ENCODE data around the gene ARMC12. TPM values are rescaled to one million over a fixed set of nuclear protein-coding genes. Genes with fewer than 3 reads are reported as not detected.
"Not testable (repeated sequence)": the region's sequence is repeated elsewhere in the genome, so short reads cannot be mapped to it uniquely, and the experiment has no call there.

The ARMC12 gene, protein sequence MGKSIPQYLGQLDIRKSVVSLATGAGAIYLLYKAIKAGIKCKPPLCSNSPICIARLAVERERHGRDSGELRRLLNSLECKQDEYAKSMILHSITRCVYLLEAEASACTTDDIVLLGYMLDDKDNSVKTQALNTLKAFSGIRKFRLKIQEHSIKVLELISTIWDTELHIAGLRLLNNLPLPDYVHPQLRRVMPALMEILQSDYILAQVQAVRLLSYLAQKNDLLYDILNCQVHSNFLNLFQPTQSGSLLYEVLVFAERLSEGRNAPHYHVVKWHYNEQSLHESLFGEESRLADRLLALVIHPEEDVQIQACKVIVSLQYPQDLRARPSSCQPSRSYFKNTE
- polyA plus RNA-seq (ENCODE audit: insufficient read length in 3 of 3), result 1 to 10 TPM in 1 of 3 donors, under 1 TPM in 2; 0.94 to 1.8 (median 0.99) TPM
- long read RNA-seq, donor 1, result 0 reads
- long read RNA-seq, donor 2, result 0 reads
- long read RNA-seq, donor 3, result 0 reads
- long read RNA-seq, donor 4, result 0 reads
- long read RNA-seq, donor 5, result 0 reads
- long read RNA-seq, donor 6, result 0 reads
- long read RNA-seq, donor 7, result 0 reads
- long read RNA-seq, donor 8, result 0 reads
- long read RNA-seq, donor 9, result 0 reads
- long read RNA-seq, donor 10, result 0 reads
- long read RNA-seq, donor 11, result 0 reads
- long read RNA-seq, donor 12, result 0 reads
- long read RNA-seq, donor 13, result 0 reads
- long read RNA-seq, donor 14, result 0 reads
- long read RNA-seq, donor 15, result 0 reads
- long read RNA-seq, donor 16, result 0 reads

DNA sequence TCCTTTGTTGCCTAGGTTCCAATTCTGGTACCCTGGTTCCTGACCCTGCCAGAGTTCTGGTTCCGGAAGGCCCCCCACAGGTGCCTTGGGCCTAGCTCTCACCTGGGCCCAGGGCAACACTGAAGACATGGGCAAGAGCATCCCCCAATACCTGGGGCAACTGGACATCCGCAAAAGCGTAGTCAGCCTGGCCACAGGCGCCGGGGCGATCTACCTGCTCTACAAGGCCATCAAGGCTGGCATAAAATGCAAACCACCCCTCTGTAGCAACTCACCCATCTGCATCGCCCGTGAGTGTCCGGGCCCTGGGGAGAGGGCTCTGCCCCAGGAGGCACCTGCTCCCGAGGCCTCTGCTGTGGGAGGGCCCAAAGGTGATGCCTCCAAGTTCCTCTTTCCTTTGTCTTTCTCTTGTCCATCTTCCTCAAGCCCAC, at the start of gene ARMC12:
TSS of gene ARMC12 (plus strand) at position 51 of the 431 bp plus-strand sequence. CDS start at position 128, 77 bp downstream.
- DNase-seq, result no peak

GRCh38 chr6:35687658-35688604, 48.9 kb upstream of the ARMC12 start:
- DNase-seq, result peak; percentile 38

- peak; percentile 89 for DNase-seq
Observed at GRCh38 chr6:35688605-35689322, 48.1 kb upstream of the ARMC12 start, which contains the start of gene FKBP5. Gene FKBP5, minus strand, starts transcription at chr6:35688915. Its CDS starts 46,091 bp downstream, at chr6:35642824.

- DNase-seq, result not testable (repeated sequence)
Observed at GRCh38 chr6:35690006-35690405, 46.8 kb upstream of the ARMC12 start.

DNA sequence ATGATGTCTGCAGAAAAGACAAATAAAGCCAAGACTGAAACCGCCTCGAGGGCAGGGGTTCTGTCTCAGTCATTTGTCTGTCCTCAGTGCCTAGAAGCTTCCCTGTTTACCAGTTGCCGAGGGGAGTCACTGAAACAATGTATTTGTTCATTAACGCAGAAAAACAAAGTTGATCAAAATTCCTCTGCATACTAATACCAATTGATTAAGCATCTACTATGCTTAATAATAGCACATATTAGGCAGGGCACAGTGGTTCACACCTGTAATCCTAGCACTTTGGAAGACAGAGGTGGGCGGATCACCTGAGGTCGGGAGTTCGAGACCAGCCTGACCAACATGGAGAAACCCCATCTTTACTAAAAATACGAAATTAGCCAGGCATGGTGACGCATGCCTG, 46.3 kb upstream of the ARMC12 start:
- no peak for DNase-seq

DNA sequence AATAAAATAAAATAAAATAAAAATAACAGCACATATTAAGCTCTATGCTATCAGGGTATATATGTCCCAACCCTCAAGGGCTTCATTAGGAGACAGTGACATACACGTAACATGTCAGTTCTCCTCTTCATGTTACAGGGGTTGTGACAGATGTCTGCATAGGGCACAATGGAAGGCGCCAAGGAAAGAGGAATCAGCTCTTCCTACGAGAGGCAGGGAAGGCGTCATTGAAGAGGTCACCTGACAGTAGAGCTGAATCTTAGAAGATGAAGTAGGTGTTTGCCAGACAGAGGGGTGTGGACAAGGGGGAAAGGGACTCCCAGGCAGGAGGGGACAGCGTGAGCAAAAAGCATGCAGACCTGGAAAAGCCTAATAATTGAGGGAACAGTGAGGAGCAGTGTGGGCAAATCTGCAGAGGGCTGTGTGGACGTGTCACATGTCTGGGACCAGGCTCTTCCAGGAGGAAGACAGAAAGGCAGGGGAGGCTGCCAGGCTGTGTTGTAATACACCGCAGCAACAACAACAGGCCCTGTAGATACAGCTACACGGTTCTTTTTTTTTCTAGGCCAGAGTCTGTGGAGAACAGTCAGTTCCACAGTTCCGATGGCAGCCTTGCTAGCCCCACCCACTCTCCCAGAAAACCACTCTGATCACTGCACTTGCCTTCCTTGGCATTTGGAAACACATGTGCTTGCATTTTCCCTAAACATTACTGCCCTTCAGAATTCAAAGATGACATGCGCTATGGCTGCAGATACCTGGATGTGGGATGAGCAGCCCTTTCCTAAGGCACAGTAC, 45.6 kb upstream of the ARMC12 start:
- DNase-seq, result no peak

DNA sequence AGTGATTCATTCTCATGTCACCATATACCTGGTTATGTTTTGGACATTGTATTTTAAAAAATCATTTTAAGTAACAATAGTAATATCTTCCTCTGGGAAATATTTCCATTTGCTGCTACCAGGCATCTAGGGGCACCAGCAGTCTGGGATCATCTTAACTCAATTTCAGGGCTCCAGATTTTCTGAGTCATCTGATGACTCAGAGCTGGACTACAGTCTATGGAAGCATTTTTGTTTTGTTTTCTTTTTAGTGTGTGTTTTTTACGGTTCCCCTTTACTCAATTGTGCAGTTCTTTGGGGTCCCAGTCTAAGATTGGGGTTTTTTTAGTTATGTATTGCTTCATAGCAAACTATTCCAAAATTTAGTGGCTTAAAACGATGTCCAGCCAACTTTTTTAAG, 42.4 kb upstream of the ARMC12 start:
- DNase-seq, result no peak

- not testable (repeated sequence) for DNase-seq
Observed at GRCh38 chr6:35698430-35698829, 38.4 kb upstream of the ARMC12 start.

DNA sequence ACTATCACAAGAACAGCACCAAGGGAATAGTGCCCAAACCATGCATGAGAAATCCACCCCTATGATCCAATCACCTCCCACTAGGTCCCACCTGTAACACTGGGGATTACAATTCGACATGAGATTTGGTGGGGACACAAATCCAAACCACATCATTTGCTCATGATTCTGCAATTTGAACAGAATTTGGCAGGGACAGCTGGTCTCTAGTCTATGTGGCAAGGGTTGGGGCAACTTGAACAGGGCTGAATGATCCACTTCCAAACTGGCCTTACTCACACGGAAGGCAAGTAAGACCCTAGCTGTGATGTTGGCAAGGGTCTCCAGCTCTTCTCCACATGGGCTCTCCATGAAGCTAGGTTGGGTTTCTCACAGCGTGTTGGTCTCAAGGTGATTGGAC, 38.0 kb upstream of the ARMC12 start:
- DNase-seq, result no peak

GRCh38 chr6:35703554-35703953, 33.3 kb upstream of the ARMC12 start:
- DNase-seq, result no peak

GRCh38 chr6:35706468-35706867, 30.4 kb upstream of the ARMC12 start:
- no peak for DNase-seq

DNA sequence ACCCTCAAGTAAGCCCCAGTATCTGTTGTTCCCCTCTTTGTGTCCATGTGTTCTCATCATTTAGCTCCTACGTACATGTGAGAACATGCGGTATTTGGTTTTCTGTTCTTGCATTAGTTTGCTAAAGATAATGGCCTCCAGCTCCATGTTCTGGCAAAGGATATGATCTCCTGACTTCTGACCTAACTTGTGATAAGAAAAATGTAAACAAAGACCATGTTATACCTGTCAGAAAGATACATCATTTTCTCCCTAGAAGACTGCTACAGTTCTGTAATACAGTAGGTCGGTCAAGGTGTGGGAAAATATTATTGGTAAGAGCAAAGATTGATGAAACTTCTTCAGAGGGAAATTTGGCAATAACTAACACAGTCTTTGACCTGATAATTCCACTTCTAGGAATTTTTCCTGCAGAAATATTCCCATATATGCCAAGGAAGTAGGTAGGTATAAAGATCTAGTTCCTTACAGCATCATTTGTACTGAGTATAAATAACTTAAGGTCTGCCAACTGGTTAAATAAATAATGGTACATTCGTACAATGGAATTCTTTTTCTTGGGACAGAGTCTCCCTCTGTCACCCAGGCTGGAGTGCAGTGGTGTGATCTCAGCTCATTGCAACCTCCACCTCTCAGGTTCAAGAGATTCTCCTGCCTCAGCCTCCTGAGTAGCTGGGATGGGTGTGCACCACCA, 29.0 kb upstream of the ARMC12 start:
- no peak for DNase-seq

- DNase-seq, result no peak
Observed at GRCh38 chr6:35708585-35708984, 28.2 kb upstream of the ARMC12 start.

DNA sequence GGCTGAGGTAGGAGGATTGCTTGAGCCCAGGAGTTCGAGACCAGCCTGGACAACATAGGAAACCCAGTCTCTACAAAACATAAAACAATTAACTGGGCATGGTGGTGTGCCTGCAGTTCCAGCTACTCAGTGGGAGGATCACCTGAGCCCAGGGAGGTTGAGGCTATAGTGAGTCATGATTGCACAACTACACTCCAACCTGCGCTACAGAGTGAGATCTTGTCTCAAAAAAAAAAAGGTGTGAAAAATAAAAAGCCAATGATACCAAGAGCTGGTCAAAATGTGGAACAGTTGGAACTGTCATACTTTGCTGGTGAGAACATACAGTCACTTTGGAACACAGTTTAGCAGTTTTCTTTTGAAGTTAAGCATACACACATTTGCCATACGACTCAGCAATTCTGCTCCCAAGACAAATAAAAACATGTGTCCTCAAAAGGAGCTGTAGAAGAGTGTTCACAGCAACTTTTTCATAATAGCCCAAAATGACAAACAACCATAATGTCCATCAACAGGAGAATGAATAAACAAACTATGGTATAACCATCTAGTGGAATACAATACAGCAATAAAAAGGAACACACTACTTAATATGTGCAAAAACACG, 26.5 kb upstream of the ARMC12 start:
- no peak for DNase-seq

DNA sequence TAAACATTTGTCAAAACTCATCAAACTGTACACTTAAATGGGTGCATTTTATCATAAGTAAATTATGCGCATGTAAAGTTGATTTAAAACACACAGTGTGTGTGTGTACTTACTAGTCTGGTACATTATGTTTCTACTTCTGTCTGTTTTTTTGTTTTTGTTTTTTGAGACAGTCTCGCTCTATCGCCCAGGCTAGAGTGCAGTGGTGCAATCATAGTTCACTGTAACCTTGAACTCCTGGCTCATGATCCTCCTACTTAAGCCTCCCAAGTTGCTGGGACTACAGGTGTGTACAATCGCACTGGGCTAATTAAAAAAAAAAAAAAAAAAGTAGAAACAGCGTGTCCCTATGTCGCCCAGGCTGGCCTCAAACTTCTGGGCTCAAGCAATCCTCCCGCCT, 25.1 kb upstream of the ARMC12 start:
- DNase-seq, result no peak

DNA sequence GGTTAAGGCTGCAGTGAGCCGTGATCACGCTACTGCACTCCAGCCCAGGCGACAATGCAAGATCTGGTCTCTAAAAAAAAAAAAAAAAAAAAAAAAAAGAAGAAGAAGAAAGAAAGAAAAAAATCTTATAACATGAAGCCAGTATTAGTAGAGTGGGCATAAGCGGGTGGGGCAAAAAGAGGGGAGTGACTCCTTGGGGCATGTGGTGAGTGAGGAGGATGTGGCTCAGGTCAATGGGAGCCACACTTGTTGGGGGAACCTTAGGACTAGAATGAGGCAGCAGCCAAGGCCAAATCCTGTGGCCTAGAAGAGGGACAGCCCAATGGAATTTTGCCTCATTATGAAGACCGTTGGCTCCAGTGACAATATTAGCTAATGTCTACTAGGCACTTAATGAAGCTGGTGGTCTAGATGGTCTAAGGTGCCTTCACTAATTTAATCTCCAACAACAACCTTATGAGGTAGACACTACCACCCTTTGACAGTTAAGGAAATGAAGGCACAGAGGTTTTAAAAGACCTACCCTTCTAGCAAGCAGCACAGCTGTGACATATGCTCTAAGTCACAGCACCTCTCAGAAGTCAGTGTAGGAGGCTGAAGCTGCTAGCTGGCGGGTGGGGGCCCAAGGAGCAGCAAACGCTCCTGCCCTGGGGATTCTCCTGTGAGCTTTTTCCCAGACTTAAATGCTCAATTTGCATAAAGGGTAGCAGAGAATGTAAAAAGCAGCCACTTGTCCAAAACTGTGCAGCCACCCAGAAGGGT, 23.6 kb upstream of the ARMC12 start:
- no peak for DNase-seq

DNA sequence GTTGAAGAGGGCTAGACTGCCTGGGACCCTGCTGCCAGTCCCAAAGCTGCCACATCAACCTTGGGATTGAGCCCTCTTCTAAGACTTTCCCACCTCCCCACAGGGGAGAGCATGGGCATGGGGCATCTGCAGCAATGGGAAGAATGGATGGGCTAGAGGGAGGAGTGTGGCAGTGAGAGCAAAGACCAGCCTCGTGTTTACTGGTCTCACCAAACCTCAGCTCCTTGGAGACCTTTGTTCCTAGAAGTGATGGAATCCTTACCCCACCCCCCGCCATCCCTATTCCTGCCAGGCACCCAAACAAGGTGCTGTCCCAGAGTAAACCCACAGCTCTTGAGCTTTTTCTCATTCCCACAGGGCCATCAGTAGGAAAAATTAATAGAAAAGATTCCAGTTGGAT, 20.0 kb upstream of the ARMC12 start:
- DNase-seq, result no peak
